ENCODE measurements around the gene CAMK4.

Gene CAMK4

DNA sequence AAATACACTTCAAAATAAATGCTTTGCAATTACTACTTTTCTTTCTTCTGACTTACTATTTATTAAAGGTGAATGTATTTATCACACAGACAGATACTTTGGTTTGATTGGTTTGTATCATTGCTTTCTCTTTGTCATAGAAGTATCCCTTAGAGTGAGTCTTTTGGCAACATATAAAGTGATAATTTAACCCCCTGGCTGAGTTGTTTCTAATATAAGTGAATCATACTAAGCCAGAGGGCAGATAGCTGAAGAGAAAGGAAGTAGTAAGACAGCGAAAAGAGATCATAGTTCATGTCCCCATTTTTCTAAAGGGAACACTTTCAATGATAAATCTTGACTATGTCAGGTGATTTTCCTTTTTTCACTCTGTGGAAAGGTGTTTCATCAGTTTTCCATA lies 38.6 kb downstream of the CAMK4 start:
- Mint-ChIP-seq H3K4me1 (no peaks in the 10 kb centered on the region), H3K27ac (no peak overlapping the region), H3K4me3 (no peak overlapping the region), H3K36me3 (ENCODE audit: low read depth) (no peaks in the 10 kb centered on the region), H3K27me3 (ENCODE audit: low read depth, poor library complexity) (peaks cover 3% of the 10 kb centered on the region), H3K9me3 (peaks cover 2% of the 10 kb centered on the region)
- DNase-seq: no peak
- TF ChIP-seq, protein P1, sequence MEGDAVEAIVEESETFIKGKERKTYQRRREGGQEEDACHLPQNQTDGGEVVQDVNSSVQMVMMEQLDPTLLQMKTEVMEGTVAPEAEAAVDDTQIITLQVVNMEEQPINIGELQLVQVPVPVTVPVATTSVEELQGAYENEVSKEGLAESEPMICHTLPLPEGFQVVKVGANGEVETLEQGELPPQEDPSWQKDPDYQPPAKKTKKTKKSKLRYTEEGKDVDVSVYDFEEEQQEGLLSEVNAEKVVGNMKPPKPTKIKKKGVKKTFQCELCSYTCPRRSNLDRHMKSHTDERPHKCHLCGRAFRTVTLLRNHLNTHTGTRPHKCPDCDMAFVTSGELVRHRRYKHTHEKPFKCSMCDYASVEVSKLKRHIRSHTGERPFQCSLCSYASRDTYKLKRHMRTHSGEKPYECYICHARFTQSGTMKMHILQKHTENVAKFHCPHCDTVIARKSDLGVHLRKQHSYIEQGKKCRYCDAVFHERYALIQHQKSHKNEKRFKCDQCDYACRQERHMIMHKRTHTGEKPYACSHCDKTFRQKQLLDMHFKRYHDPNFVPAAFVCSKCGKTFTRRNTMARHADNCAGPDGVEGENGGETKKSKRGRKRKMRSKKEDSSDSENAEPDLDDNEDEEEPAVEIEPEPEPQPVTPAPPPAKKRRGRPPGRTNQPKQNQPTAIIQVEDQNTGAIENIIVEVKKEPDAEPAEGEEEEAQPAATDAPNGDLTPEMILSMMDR (IDR thresholded peaks at IDR 0.05): no peak

DNA sequence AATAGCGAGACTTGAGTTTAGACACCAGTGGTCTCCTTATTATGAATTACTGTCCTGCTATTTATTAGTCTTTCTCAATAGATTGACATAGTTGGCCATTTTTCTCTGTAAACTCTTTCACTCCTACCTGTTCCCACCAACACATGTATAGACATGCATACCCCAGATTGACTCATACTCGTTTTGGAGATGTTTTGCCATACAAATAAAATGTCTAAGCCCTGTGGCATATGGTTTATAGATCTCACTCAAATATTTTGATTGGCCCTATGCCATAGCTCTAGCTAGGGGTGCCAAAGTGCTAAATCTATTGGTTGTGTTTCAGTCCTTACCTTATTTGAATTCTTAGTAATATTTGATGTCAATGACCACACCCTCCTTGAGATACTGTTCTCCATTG lies 42.3 kb downstream of the CAMK4 start:
- TF ChIP-seq, protein P1 (IDR thresholded peaks at IDR 0.05): no peak
- no peaks in the 10 kb centered on the region for H3K9me3 Mint-ChIP-seq

DNA sequence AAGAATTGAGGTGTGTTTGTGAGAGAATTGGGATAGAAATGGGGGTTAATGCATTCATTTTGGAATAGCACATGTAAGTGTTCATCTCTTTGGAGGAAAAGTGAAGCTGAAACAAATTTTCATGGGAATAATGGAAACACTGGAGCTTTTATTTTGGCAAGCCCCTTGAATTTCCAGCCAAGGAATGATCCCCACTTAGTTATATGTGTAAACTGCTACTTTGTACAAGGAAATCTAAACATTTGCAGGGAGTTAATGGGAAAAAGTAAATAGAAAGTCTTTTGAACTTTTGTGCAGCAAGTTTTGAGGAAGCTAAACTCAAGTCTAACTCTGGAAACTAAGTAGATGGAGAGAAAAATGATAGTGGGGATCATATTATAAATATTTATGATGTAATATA lies 44.1 kb downstream of the CAMK4 start:
- DNase-seq: no peak
- no peaks in the 10 kb centered on the region for H3K9me3 Mint-ChIP-seq
- no peak overlapping the region for H3K4me3 Mint-ChIP-seq
- no peak overlapping the region for H3K27ac Mint-ChIP-seq
- no peaks in the 10 kb centered on the region for H3K4me1 Mint-ChIP-seq
- no peaks in the 10 kb centered on the region for H3K36me3 Mint-ChIP-seq (ENCODE audit: low read depth)
- TF ChIP-seq, protein P1 (IDR thresholded peaks at IDR 0.05): no peak
- peaks cover 8% of the 10 kb centered on the region for H3K27me3 Mint-ChIP-seq (ENCODE audit: low read depth, poor library complexity)

More for the DNA sequence above, 42.3 kb downstream of the CAMK4 start:
- no peak overlapping the region for H3K4me3 Mint-ChIP-seq
- no peak for DNase-seq
- H3K4me1 Mint-ChIP-seq: no peaks in the 10 kb centered on the region
- no peak overlapping the region for H3K27ac Mint-ChIP-seq
- no peaks in the 10 kb centered on the region for H3K36me3 Mint-ChIP-seq (ENCODE audit: low read depth)
- H3K27me3 Mint-ChIP-seq (ENCODE audit: low read depth, poor library complexity): peaks cover 8% of the 10 kb centered on the region

DNA sequence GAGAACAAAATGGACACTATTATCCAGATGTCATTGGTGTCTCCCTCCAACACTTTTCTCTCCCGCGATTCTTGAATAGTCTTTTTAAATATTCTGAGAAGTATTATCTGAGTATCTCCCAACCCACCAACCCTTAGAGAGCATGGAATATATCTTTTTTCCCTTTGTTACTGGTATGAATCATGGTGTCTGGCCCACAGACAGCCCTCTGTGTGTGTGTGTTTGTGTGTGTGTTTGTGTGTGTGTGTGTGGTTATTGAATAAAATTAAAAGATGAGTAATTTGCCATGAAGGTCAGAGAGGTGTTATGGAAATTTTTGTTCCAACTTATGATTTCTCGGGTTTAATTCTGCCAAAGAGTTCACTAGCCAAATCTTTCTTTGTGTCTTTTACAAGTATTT lies 47.7 kb downstream of the CAMK4 start:
- Mint-ChIP-seq H3K36me3 (ENCODE audit: low read depth) (no peaks in the 10 kb centered on the region), H3K4me1 (no peaks in the 10 kb centered on the region)

DNA sequence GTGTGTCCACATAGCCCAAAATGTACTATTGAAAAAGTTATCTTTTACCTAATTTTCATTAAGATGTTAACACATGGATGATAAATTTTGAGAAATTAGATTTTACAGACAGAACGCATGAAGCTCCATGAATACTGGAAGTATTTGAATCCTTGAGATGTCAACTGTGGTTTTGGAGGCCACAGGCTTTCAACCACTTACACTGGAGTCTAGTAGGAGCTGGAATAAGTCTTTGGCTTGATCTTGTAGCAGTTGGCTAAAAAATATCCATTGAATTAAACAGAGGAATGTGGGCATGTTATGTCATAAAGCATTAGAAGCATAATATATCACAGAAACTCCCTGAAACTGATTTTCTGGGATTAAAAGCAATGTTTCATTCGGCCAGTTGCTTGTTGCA lies 52.9 kb downstream of the CAMK4 start:
- no peak overlapping the region for H3K27ac Mint-ChIP-seq
- DNase-seq: no peak
- no peaks in the 10 kb centered on the region for H3K36me3 Mint-ChIP-seq (ENCODE audit: low read depth)
- H3K27me3 Mint-ChIP-seq (ENCODE audit: low read depth, poor library complexity): peaks cover 4% of the 10 kb centered on the region
- TF ChIP-seq, protein P1 (IDR thresholded peaks at IDR 0.05): no peak
- H3K4me3 Mint-ChIP-seq: no peak overlapping the region
- no peaks in the 10 kb centered on the region for H3K9me3 Mint-ChIP-seq
- H3K4me1 Mint-ChIP-seq: no peaks in the 10 kb centered on the region

More for the DNA sequence above, 47.7 kb downstream of the CAMK4 start:
- peaks cover 9% of the 10 kb centered on the region for H3K27me3 Mint-ChIP-seq (ENCODE audit: low read depth, poor library complexity)
- no peak overlapping the region for H3K27ac Mint-ChIP-seq
- H3K9me3 Mint-ChIP-seq: no peaks in the 10 kb centered on the region
- no peak for DNase-seq
- H3K4me3 Mint-ChIP-seq: no peak overlapping the region
- TF ChIP-seq, protein P1 (IDR thresholded peaks at IDR 0.05): no peak

DNA sequence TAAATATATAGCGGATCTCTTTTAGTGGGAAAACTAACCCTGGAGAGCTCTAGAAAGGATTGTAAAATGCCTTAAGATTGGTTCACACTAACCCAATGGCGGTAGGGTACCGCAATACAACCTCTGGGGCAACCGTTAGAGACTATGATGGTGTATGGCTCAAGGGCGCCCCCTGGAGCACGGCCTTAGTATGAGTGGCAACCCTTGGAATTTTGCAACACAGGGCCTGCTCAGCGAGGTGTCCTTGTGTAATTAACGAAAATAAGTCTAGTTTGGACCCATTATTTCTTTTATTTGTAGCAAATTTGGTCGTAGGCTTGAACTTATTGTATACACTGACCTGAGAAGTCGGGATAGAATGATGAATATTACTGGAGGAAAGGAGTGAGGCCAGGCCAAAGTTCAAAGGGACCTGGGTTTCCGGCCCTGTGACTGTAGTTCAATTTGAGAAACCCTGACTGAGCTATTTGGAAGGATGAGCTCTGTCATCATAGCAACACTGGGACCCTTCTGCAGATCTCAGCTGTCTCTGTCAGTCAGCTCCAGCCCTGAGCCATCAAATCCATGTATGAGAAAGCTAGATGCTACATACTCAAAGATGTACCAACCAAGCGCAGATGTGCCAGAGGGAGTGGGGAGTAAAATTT lies 54.8 kb downstream of the CAMK4 start:
- H3K36me3 Mint-ChIP-seq (ENCODE audit: low read depth): no peaks in the 10 kb centered on the region
- TF ChIP-seq, protein P1 (IDR thresholded peaks at IDR 0.05): peak; percentile 93
- H3K27me3 Mint-ChIP-seq (ENCODE audit: low read depth, poor library complexity): peaks cover 2% of the 10 kb centered on the region
- no peaks in the 10 kb centered on the region for H3K4me1 Mint-ChIP-seq
- no peak overlapping the region for H3K4me3 Mint-ChIP-seq
- DNase-seq: peak; percentile 82
- no peaks in the 10 kb centered on the region for H3K9me3 Mint-ChIP-seq
- H3K27ac Mint-ChIP-seq: no peak overlapping the region
